Measurements from ENCODE around the gene HPCA.

DNA sequence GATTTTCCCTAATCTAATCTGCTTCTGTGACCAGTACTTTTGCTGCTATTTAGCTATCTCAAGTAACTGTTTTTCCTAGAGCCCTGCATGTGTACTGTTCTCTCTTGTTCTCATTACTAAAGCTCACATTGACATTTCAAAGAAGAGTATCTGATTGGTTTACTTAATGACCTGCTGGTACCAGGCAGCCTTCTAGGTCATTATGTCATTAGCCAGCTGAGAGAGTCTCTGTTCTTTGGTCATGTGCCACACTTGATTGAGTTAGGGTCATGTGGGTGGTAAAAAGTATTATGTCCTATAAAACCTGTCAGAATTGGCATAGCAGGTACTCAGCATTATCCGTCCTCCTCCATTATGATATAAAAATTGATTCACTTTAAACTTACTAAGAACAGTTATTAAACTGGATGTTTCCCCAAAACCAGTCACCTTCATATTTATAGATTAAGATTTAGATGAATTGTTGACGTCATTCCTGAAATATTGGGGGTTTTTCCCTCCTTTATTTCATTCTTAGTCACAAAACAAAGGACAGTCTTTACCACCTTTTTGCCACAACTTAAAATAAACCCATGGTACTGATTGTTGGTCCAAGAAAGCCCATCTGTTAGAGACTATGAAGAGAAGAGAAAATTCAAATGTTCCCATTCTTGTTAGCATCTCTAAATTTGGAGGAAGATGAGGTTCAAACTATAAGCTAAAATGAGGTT is 37.8 kb upstream of the HPCA start:
- TF ChIP-seq CTCF (conservative IDR thresholded peaks at IDR 0.05; ENCODE audit: low read depth, low read length) (no peak), MAFK (IDR thresholded peaks at IDR 0.05; ENCODE audit: low read depth, low read length) (no peak), POLR2A (IDR thresholded peaks at IDR 0.05; ENCODE audit: low read depth, low read length) (no peak), USF2 (IDR thresholded peaks at IDR 0.05; ENCODE audit: low read depth, low read length) (no peak), RAD21 (IDR thresholded peaks at IDR 0.05; ENCODE audit: low read length) (no peak), ELK1 (IDR thresholded peaks at IDR 0.05; ENCODE audit: borderline replicate concordance, low read depth, low read length) (no peak), CEBPB (IDR thresholded peaks at IDR 0.05; ENCODE audit: low read depth, low read length) (no peak), SMC3 (IDR thresholded peaks at IDR 0.05; ENCODE audit: low read depth, low read length) (no peak), RFX5 (IDR thresholded peaks at IDR 0.05; ENCODE audit: low read depth, low read length) (no peak), CHD1 (IDR thresholded peaks at IDR 0.05; ENCODE audit: low read depth, low read length) (no peak)

Data from IMR-90 (cell line).